NT2/D1 (cell line): ENCODE measurements around the gene GRHL3.

Experiments used
- DNase-seq: peaks from one replicate; pipeline ENCODE4 v3.0.0-alpha.2; 2011; ENCODE audit warnings: low read depth, low spot score
- H3K27me3 ChIP-seq: 2 replicates; pipeline ENCODE4 v1.6.0; 2011; ENCODE audit warnings: mild to moderate bottlenecking; ENCODE audit not compliant: insufficient read length, insufficient read depth
- H3K36me3 ChIP-seq: 2 replicates; pipeline ENCODE4 v1.6.1; 2011; ENCODE audit warnings: mild to moderate bottlenecking, low read length, mixed read lengths; ENCODE audit not compliant: insufficient read depth, insufficient read length
- H3K4me1 ChIP-seq: 2 replicates; pipeline ENCODE4 v1.5.1; 2011; ENCODE audit not compliant: insufficient read depth, insufficient read length
- H3K4me3 ChIP-seq: 2 replicates; pipeline ENCODE4 v1.5.1; 2011; ENCODE audit warnings: low read depth; ENCODE audit not compliant: insufficient read length
- H3K9ac ChIP-seq: 2 replicates; pipeline ENCODE4 v1.6.0; 2011; ENCODE audit warnings: low read depth; ENCODE audit not compliant: insufficient read length
- H3K9me3 ChIP-seq: 2 replicates; pipeline ENCODE4 v1.5.1; 2011; ENCODE audit warnings: mild to moderate bottlenecking, low read length; ENCODE audit not compliant: insufficient read depth
- SUZ12 ChIP-seq: IDR thresholded peaks from 2 replicates; pipeline ENCODE4 v1.6.1; 2011; ENCODE audit not compliant: insufficient read length, insufficient read depth; ENCODE audit errors: extremely low read depth
- YY1 ChIP-seq: IDR thresholded peaks from 2 replicates; pipeline ENCODE4 v1.6.1; 2011; ENCODE audit not compliant: insufficient read length, insufficient read depth
- ZNF274 ChIP-seq: IDR thresholded peaks from 2 replicates; pipeline ENCODE4 v1.6.1; 2011; ENCODE audit warnings: mild to moderate bottlenecking, low read depth, low read length

GRHL3 gene

DNA sequence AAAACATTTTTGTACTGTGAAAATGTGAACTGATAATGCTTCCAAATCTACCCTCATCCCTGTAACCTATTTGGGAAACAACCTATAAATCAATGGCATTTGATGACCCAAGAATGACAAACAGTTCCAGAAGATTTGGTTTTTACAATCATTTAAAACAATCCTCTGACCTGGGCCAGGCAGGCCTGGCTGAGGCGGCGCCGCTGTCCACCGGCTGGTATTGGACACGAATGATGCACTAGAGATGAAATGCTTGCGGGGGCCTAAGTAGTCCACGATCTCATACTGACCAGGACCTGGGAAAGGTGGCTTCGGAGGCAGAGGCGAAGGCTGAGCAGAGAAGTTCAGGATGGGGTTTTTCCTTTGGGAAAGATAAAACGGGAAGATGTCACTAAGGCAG lies 41.5 kb downstream of the GRHL3 start:
- TF ChIP-seq ZNF274 (no peak), SUZ12 (no peak), YY1 (no peak)
- DNase-seq, result no peak
- Histone ChIP-seq H3K27me3 (no peaks in the 10 kb centered on the region), H3K4me1 (peaks cover 11% of the 10 kb centered on the region), H3K9me3 (no peaks in the 10 kb centered on the region), H3K4me3 (no peak overlapping the region), H3K9ac (no peak overlapping the region), H3K36me3 (peaks cover 31% of the 10 kb centered on the region)

DNA sequence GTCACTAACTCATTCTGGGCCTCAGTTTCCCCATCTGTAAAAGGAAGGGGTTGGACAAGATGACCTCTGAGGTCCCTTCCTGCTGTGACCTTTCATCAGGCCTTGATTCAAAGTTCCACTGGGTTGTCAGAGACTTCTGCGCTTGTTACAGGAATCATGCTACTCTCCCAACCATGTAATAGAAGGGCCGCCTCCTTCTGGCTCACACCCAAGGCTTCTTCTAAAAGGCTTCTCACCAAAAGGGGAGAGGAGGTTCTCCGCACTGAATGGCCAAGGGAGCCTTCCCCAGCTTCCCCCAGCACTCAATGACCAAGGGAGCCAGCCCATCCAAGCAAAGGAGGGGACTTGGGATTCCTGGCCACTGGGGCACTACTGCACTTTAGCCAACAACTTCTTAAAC lies 42.7 kb downstream of the GRHL3 start:
- no peak for DNase-seq
- H3K4me1 ChIP-seq, result peaks cover 11% of the 10 kb centered on the region
- no peak overlapping the region for H3K9ac ChIP-seq
- H3K36me3 ChIP-seq, result peaks cover 28% of the 10 kb centered on the region
- H3K4me3 ChIP-seq, result no peak overlapping the region
- no peaks in the 10 kb centered on the region for H3K27me3 ChIP-seq
- no peaks in the 10 kb centered on the region for H3K9me3 ChIP-seq
- TF ChIP-seq SUZ12 (no peak), YY1 (no peak), ZNF274 (no peak)

DNA sequence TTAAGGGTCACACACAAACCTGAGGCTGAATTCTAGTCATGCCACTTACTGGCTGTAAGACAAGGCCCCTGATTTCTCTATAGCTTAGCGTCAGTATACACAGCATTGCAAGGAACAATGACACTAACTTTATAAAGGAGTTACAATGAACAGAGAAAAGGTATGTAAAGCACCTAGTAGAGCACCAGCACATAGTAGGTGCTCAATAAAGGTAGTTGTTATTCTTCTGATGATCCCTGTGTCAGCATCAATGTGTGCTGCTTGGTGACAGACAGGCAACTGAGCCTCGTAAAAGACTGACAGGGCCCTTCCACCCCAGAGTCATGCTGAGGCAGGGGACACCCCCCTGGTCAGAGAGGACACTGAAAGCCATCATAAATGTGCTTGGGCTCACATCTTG lies 43.2 kb downstream of the GRHL3 start:
- peaks cover 6% of the 10 kb centered on the region for H3K4me1 ChIP-seq
- no peak overlapping the region for H3K9ac ChIP-seq
- no peak for DNase-seq
- no peak overlapping the region for H3K4me3 ChIP-seq
- no peaks in the 10 kb centered on the region for H3K27me3 ChIP-seq
- peaks cover 26% of the 10 kb centered on the region for H3K36me3 ChIP-seq
- no peaks in the 10 kb centered on the region for H3K9me3 ChIP-seq
- TF ChIP-seq YY1, result no peak
- no peak for TF ChIP-seq ZNF274

- Histone ChIP-seq H3K9me3 (no peaks in the 10 kb centered on the region), H3K4me1 (peaks cover 4% of the 10 kb centered on the region), H3K4me3 (no peak overlapping the region), H3K36me3 (peaks cover 24% of the 10 kb centered on the region), H3K9ac (no peak overlapping the region), H3K27me3 (no peaks in the 10 kb centered on the region)
- DNase-seq, result no peak
- no peak for TF ChIP-seq YY1
- TF ChIP-seq ZNF274, result no peak
- TF ChIP-seq SUZ12, result no peak
Observed at GRCh38 chr1:24362982-24363614, 43.9 kb downstream of the GRHL3 start.

GRCh38 chr1:24363994-24364393 lies 44.8 kb downstream of the GRHL3 start:
- H3K4me1 ChIP-seq, result peaks cover 4% of the 10 kb centered on the region
- TF ChIP-seq ZNF274 (no peak), SUZ12 (no peak), YY1 (no peak)

GRCh38 chr1:24364605-24364974 lies 45.4 kb downstream of the GRHL3 start:
- H3K9me3 ChIP-seq, result no peaks in the 10 kb centered on the region
- no peaks in the 10 kb centered on the region for H3K27me3 ChIP-seq
- no peak overlapping the region for H3K9ac ChIP-seq
- H3K36me3 ChIP-seq, result peaks cover 24% of the 10 kb centered on the region
- TF ChIP-seq SUZ12, result no peak
- no peak for DNase-seq
- H3K4me3 ChIP-seq, result no peak overlapping the region
- H3K4me1 ChIP-seq, result peaks cover 4% of the 10 kb centered on the region

More at GRCh38 chr1:24363994-24364393, 44.8 kb downstream of the GRHL3 start:
- no peak for DNase-seq
- no peak overlapping the region for H3K4me3 ChIP-seq
- H3K9ac ChIP-seq, result no peak overlapping the region
- no peaks in the 10 kb centered on the region for H3K9me3 ChIP-seq
- no peaks in the 10 kb centered on the region for H3K27me3 ChIP-seq
- H3K36me3 ChIP-seq, result peaks cover 24% of the 10 kb centered on the region

DNA sequence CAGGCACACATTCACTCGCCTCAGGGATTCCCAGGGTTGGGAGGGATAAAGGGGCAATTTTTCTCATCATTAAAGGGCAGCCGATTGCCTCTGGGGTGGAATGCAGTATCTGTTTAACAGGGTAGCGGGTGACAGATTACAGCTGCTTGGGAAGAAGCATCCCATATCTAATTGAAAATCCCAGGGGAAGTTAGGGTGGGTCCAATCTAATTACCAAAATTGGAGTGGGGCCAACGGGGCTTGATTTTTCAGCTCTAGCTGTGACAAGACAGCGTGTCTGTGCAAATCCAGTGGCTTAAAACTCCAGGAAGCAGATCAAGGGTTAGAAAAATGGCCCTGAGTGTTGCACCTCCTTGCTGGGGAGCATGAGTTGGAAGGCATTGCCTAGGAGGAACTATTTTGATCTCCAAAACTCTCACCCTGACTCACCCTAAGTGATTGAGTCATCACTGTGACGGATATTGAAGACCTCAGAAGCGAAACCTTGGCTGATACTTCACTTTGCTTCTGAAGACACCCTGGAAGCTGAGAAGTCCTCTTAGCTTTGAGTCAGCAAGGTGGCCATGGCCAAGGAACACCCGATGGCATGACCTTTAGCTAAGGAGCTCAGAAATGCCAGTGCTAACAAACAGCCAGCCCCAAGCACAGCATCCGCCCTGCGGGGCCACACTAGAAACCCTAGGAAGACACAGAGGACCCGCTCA lies 46.0 kb downstream of the GRHL3 start:
- Histone ChIP-seq H3K36me3 (peaks cover 24% of the 10 kb centered on the region), H3K27me3 (no peaks in the 10 kb centered on the region), H3K4me3 (no peak overlapping the region), H3K4me1 (peaks cover 4% of the 10 kb centered on the region), H3K9me3 (no peaks in the 10 kb centered on the region), H3K9ac (no peak overlapping the region)
- TF ChIP-seq YY1, result no peak
- TF ChIP-seq ZNF274, result no peak
- TF ChIP-seq SUZ12, result no peak
- DNase-seq, result no peak

DNA sequence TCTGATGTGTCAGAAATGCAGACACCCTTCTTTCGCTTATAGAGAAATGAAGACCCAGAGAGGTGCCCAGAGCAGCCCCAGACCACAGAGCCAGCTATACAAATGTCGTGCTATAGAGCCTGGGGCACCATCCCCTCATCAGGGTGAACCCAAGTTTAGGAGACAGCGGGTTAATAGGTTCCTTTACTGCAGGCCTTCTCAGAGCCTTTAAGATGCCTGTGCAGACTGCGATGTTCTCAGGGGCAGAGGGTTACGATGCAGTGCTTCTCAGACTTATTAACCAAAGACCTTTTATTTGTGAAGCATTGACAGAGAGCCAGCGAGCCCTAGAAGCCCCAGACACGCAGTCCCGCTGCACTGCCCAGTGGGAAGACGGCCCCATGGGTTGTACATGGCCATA lies 47.5 kb downstream of the GRHL3 start:
- H3K9me3 ChIP-seq, result no peaks in the 10 kb centered on the region
- H3K9ac ChIP-seq, result no peak overlapping the region
- TF ChIP-seq ZNF274, result no peak
- TF ChIP-seq YY1, result no peak
- no peak for TF ChIP-seq SUZ12
- DNase-seq, result no peak
- H3K4me1 ChIP-seq, result peaks cover 4% of the 10 kb centered on the region
- H3K36me3 ChIP-seq, result peaks cover 24% of the 10 kb centered on the region
- H3K4me3 ChIP-seq, result no peak overlapping the region
- H3K27me3 ChIP-seq, result no peaks in the 10 kb centered on the region
